GM12801 (cell line): ENCODE data around the gene TGM1.

Experiments
- TF ChIP-seq, protein P1 (sequence below): IDR thresholded peaks from one replicate; pipeline ENCODE4 v1.5.1; 2011; ENCODE audit warnings: control low read depth; ENCODE audit not compliant: insufficient read length; ENCODE audit errors: extremely low read depth

The TGM1 gene

DNA sequence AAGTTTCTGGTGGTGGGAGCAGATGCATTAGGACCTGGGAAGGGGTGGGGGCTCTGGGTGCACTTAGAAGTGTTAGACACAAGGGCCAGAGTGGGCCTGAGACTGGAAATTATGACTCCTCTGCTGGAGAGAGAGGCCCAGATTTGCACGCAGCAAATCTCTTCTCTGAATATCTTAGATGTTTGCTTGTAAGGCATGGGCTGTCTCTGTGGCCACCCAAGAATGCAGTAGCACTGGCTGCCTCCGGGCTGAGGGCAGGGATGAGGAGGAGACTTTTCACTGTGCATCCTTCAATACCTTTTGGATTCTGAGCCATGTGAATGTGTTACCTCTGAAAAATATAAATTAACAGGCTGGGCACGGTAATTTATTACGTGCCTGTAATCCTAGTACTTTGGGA is 22.4 kb upstream of the TGM1 start:
- TF ChIP-seq, protein P1, sequence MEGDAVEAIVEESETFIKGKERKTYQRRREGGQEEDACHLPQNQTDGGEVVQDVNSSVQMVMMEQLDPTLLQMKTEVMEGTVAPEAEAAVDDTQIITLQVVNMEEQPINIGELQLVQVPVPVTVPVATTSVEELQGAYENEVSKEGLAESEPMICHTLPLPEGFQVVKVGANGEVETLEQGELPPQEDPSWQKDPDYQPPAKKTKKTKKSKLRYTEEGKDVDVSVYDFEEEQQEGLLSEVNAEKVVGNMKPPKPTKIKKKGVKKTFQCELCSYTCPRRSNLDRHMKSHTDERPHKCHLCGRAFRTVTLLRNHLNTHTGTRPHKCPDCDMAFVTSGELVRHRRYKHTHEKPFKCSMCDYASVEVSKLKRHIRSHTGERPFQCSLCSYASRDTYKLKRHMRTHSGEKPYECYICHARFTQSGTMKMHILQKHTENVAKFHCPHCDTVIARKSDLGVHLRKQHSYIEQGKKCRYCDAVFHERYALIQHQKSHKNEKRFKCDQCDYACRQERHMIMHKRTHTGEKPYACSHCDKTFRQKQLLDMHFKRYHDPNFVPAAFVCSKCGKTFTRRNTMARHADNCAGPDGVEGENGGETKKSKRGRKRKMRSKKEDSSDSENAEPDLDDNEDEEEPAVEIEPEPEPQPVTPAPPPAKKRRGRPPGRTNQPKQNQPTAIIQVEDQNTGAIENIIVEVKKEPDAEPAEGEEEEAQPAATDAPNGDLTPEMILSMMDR, result no peak

DNA sequence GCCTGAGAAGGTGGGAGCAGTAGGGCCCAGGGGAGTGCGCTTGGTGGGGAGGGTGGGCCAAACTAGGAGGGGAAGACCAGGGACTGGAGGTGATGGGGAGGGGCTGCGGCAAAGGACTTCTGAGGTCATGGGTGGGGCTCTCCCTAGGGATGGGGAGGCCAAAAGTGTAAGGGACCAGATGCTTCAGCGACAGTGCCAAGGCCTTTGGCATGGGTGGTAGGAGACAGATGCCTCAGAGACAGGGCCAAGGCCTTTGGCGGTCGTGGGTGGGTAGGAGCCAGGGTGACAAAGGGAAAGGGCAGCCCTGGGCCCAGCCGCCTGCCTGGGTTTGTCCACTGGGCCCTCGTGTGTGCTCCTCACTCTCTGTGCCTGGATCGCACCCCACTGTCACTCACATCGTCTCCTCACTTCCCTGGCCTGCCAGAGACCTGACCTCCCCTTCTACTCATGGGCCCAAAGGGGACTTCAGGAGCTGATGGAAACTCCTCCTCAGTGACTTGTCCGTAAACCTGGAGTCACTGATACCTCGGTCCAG is 21.6 kb upstream of the TGM1 start:
- TF ChIP-seq, protein P1, result no peak

DNA sequence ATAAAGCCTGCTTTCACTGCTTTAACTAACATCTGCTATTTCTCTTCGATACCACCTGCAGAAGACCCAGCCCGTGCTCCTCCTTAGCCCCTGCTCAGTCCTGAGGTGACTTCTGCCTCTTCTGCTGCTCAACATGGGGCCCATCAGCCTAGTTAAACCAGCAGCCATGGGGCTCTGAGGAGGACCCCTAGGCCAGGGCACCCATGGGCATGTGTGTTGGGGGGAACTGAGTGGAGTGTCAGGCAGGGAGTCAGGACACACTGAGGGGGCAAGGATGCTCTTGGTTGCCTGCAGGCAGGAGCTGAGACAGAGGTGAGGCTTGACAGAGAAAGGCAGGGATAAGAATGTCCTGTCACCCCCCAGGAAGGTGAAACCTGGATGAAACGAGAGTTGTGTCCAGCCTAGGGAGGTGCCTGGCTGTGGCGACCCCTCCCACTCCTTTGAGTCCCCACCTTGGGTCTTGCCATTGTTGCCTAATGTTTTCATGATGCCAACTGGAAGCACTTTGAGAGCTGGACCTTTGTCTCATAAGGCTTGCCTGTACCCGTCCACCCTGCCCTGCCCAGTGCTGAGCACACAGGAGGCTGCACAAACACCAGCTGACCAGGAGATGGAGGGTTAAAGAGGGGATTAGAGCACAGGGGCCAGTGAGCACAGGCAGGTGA is 21.0 kb upstream of the TGM1 start:
- TF ChIP-seq, protein P1, result no peak

DNA sequence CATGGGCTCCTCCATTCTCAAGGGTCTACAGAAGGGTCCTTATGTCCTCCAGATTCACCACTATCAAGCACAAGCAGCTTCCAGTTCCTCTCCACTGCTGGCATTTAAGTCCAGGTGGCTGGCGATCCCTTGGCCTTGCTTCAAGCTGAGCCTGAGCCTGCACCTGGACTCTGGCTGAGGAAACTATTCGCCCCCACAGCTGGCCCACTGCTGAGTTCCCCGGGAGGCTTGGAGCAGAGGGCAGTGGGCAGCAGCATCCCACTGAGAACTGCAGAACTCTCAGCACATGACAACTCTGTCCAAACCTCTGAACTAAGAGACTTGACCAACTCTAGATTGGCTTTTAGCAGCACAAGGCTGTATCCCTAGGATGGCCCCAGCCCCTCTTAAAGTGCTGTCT is 19.8 kb upstream of the TGM1 start:
- TF ChIP-seq, protein P1, result no peak

DNA sequence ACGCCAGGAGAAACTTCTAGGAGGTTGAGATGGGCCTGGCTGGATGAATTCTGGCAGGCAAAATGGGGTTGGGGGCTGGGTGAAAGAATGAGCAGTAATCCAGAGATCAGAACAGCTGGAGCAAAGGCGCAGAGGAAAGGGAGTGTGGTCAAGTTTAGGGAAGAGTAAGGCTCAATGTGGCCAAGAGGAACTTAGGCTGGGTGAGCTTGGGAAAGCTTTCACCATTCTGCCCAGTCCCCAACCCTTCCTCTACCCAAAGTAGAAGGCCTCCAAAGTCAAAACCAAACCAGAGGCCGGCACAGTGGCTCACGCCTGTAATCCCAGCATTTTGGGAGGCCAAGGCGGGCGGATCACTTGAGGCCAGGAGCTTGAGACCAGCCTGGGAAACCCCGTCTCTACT is 18.7 kb upstream of the TGM1 start:
- TF ChIP-seq, protein P1, result no peak

DNA sequence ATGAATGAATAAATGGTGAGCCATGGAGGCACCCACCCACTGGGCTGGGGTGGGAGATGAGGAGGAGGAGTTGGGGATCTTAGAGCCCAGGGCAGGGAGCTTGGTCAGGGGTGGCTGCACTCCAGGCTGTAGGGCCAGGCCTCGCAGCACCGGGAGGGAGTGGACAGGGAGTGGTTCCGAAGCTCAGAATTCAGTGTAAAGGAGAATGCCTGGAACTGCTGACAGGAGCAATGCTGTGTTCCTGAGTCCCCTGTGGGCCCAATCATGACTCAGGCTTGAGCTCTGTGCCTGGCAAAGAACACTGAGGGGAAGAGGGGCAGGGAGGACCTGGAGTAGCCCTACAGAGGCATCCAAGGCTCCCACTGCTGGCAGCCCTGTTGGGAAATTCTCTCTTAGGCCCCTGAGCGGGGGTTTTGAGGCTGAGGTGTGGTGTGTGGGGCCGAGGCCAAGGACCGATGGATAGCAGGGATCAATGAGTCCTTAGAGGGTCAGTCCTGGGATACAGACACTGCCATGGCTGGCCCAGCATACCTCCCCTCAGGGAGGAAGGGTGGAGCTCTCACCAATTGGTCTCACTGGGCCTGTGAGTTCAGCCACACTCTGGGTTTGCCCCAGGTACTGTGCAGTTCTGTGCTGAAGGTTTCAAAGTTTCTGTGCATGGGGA is 18.0 kb upstream of the TGM1 start:
- TF ChIP-seq, protein P1, result no peak

DNA sequence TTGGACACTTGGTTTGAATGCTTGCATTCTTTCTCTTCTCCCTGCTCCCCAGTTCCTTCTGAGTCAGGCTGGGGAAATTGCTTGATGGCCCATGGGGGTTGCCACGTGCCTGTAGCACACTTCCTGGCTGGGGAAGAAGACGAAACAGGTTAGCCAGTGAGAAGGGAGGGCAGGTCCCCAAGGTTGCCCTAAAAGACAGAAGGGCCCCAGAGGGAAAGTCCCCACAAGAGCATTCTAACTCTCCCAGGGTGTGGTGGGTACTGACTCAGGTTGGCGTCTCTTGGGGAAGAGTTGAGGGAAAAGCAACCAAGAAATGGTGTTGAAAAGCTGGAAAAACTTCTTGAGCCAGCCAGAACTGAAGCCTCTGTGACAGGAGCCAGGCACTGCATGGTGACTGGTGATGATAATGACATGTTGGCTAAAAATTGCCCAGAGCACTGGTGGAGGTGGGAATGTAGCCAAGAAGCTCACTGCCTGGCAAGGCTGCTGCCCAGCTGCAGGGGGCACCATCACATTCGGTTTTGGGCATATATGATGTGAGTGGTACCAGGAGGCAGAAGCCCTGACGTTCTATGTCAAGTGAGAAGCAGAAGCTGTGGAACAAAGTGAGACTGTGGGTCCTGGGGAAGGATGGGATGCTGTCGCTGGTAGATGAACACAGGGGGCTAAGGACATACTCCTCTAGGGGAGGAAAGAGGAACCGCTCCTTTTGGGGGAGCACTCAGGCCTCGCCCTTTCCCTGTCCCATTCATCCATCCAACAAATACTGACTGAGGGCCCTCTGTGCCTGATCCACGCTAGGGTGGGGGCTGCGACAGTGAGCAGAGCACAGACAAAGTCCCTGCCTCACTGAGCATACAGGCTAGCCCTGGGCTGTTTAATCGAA is 16.6 kb upstream of the TGM1 start:
- TF ChIP-seq, protein P1, result no peak
